ENCODE results near the gene CBFA2T2. TPM values are rescaled to one million over a fixed set of nuclear protein-coding genes. Genes with fewer than 3 reads are reported as not detected.

CBFA2T2 gene
- total RNA-seq, 2 donors from 2014 or later: 20.9 to 23.8 TPM

DNA sequence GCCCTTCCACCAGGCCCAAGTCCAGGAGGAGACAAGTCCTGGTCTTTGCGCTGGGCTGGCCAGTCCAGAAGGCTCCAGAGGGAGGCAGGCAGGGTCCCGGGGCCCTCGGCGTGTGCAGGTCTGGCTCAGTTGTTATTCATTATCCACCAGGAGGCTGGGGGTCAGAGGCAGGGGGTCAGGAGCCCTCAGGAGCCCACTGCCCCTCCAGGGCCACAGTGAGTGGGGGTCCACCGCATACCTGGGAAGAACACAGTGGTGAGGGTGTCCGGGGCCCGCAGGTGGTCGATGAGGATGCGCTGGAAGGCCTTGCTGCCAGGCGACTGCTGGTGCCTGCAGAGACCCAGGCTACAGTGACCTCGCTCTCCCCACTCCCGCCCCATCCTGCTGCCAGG, 167.8 kb downstream of the CBFA2T2 start:
- Histone ChIP-seq H3K27ac (no peak overlapping the region), H3K9me3 (no peaks in the 10 kb centered on the region), H3K27me3 (no peaks in the 10 kb centered on the region), H3K4me1 (peaks cover 6% of the 10 kb centered on the region), H3K4me3 (no peak overlapping the region), H3K9ac (ENCODE audit: low read depth in 2 of 2, low read length in 2 of 2) (no peak overlapping the region), H3K36me3 (no peaks in the 10 kb centered on the region)
- intact Hi-C loops (cut with DNase I): no loop called here
- DNase-seq: no peak
- TF ChIP-seq, protein P1, sequence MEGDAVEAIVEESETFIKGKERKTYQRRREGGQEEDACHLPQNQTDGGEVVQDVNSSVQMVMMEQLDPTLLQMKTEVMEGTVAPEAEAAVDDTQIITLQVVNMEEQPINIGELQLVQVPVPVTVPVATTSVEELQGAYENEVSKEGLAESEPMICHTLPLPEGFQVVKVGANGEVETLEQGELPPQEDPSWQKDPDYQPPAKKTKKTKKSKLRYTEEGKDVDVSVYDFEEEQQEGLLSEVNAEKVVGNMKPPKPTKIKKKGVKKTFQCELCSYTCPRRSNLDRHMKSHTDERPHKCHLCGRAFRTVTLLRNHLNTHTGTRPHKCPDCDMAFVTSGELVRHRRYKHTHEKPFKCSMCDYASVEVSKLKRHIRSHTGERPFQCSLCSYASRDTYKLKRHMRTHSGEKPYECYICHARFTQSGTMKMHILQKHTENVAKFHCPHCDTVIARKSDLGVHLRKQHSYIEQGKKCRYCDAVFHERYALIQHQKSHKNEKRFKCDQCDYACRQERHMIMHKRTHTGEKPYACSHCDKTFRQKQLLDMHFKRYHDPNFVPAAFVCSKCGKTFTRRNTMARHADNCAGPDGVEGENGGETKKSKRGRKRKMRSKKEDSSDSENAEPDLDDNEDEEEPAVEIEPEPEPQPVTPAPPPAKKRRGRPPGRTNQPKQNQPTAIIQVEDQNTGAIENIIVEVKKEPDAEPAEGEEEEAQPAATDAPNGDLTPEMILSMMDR (IDR thresholded peaks at IDR 0.05): no peak

DNA sequence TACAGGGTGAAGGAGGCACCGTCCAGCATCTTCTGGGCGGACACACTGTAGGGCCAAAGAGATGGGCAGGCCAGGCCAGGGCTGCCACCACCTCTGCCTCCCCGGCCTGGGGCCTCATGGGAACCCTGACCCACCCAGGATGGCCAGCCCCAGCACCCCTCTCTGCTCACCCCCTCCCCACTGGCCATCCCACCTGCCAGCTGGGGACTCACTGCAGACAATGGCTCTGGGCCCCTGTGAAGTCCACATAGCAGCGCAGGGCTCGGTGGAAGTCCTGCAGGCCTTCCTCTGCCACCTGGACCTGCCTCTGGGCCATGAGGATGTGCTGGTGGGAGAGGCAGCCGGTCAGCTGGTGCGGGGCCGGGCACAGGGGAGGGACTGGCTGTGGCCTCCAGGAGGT, 168.6 kb downstream of the CBFA2T2 start:
- no peaks in the 10 kb centered on the region for H3K9me3 ChIP-seq
- no peak overlapping the region for H3K4me3 ChIP-seq
- intact Hi-C loops (cut with DNase I): no loop called here
- no peak for DNase-seq
- no peaks in the 10 kb centered on the region for H3K36me3 ChIP-seq
- peaks cover 5% of the 10 kb centered on the region for H3K4me1 ChIP-seq
- no peaks in the 10 kb centered on the region for H3K27me3 ChIP-seq
- TF ChIP-seq, protein P1 (IDR thresholded peaks at IDR 0.05): no peak
- no peak overlapping the region for H3K27ac ChIP-seq
- no peak overlapping the region for H3K9ac ChIP-seq (ENCODE audit: low read depth in 2 of 2, low read length in 2 of 2)

DNA sequence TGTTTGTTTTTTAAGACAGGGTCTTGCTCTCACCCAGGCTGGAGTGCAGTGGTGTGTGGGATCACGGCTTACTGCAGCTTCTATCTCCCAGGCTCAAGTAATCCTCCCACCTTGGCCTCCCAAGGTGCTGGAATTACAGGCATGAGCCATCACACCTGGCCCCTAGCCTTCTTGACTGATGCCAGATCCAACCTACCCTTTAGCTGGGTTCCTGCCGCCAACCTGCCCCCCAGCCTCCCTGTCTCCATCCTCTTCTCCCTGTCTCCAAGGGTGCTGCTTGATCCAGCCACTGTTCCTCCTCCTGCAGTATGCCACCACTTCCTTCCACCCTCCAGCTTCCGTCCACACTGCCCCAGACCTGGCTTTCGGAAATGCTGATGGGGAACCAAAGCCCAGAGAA, 169.0 kb downstream of the CBFA2T2 start:
- Histone ChIP-seq H3K27ac (no peak overlapping the region), H3K4me1 (peaks cover under 1% of the 10 kb centered on the region), H3K36me3 (no peaks in the 10 kb centered on the region), H3K9me3 (no peaks in the 10 kb centered on the region), H3K27me3 (no peaks in the 10 kb centered on the region), H3K9ac (ENCODE audit: low read depth in 2 of 2, low read length in 2 of 2) (no peak overlapping the region), H3K4me3 (no peak overlapping the region)
- no peak for DNase-seq
- TF ChIP-seq, protein P1 (IDR thresholded peaks at IDR 0.05): no peak
- intact Hi-C loops (cut with DNase I): no loop called here

DNA sequence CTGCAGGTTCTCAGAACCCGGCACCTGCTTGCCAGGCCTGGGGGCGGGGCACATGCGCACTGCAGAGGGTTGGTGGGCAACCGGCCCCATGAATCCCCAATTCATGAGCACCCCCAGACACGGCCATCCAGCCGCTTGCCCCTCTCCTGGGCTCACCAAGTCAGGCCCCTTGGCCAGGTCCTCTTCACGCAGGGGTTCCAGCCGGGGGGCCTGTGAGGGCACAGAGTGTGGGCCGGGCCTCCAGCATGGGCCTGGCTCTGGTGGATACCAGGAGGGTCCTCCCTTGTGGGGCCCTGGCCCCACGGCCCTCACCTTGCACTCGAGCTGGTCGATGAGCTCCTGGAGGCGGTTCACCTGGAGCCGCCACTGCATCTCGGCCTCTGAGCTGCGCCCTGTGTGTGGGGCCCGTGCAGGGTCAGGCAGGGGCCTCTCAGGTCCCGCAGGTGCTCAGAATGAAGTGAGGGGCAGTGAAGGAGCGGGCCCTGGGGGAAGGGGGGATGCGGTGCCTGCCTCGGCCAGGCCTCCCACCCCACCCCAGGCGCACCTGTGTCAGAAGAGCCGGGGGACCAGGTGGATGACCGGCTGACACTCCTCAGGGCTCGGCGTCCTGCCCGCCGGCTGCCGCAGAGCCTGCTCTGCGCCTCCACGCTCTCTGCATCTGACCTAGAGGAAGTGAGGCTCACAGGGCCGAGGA, 169.6 kb downstream of the CBFA2T2 start:
- intact Hi-C loops (cut with DNase I): no loop called here
- H3K4me1 ChIP-seq: no peaks in the 10 kb centered on the region
- TF ChIP-seq, protein P1 (IDR thresholded peaks at IDR 0.05): no peak
- H3K4me3 ChIP-seq: no peak overlapping the region
- H3K9ac ChIP-seq (ENCODE audit: low read depth in 2 of 2, low read length in 2 of 2): no peak overlapping the region
- peak; percentile 17 for DNase-seq
- no peaks in the 10 kb centered on the region for H3K36me3 ChIP-seq
- H3K9me3 ChIP-seq: no peaks in the 10 kb centered on the region
- no peaks in the 10 kb centered on the region for H3K27me3 ChIP-seq
- H3K27ac ChIP-seq: no peak overlapping the region

DNA sequence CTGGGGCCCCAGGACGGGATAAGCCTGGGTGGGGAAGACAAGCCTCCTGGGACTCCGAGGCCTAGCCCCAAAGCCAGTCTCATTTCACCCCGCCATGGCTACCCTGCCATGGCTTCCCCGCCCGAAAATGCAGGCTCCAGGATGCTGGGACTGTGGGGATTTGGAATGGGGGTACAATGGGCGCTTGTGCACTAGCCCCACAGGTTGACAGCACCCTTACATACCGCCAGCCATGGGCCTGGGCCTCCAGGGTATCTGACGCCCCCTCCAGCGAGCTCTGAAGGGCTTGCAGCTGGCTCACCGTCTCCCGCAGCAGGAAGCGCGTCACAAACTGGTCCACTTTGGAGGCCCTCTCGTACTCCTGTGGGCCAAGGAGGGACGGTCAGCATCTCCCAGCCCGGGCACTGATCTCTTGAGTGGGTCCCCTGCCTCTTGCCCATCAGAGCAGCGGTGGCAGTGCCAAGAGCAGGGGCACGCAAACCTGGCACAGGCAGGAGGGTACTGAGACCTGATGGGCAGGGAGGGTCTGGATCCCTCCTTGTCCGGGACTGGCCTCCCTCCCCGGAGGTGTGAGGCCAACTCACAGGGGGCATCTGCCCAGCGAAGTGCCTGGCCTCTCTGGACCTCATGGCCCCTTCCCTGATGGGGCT, 170.3 kb downstream of the CBFA2T2 start:
- intact Hi-C loops (cut with DNase I): no loop called here

More for the DNA sequence above, 170.3 kb downstream of the CBFA2T2 start:
- Histone ChIP-seq H3K4me3 (no peak overlapping the region), H3K27ac (no peak overlapping the region), H3K9me3 (no peaks in the 10 kb centered on the region), H3K27me3 (no peaks in the 10 kb centered on the region), H3K36me3 (no peaks in the 10 kb centered on the region), H3K9ac (ENCODE audit: low read depth in 2 of 2, low read length in 2 of 2) (no peak overlapping the region), H3K4me1 (no peaks in the 10 kb centered on the region)
- DNase-seq: no peak
- TF ChIP-seq, protein P1 (IDR thresholded peaks at IDR 0.05): no peak

Measured in colonic mucosa (tissue), 4 donors.